WI38 (cell line): ENCODE data around the gene ZDHHC24.

Source experiments
- H3K4me3 ChIP-seq: 2 replicates; pipeline ENCODE4 v1.5.1; 2011; ENCODE audit warnings: low read depth, mild to moderate bottlenecking, control low read depth, low read length
- CTCF ChIP-seq: IDR thresholded peaks from 2 replicates; pipeline ENCODE4 v1.5.1; 2012; ENCODE audit warnings: low read depth, mild to moderate bottlenecking, control low read depth, low read length

ZDHHC24 gene

GRCh38 chr11:66475349-66476172 lies 70.3 kb downstream of the ZDHHC24 start:
- no peak for TF ChIP-seq CTCF
- H3K4me3 ChIP-seq: no peak overlapping the region

GRCh38 chr11:66473608-66474515 lies 72.0 kb downstream of the ZDHHC24 start:
- TF ChIP-seq CTCF: no peak
- no peak overlapping the region for H3K4me3 ChIP-seq

GRCh38 chr11:66473167-66473566 lies 72.7 kb downstream of the ZDHHC24 start:
- H3K4me3 ChIP-seq: no peak overlapping the region
- TF ChIP-seq CTCF: no peak

- no peak for TF ChIP-seq CTCF
- H3K4me3 ChIP-seq: no peak overlapping the region
Measured at GRCh38 chr11:66472054-66472453, 73.8 kb downstream of the ZDHHC24 start.

GRCh38 chr11:66471142-66471541 lies 74.7 kb downstream of the ZDHHC24 start:
- TF ChIP-seq CTCF: no peak
- no peak overlapping the region for H3K4me3 ChIP-seq
